Endothelial cell of hepatic sinusoid (primary cell): ENCODE results near the gene MROH2A.

Source experiments
- in situ Hi-C: cut with HindIII; loops from 2 replicates; pipeline ENCODE4 v1.10.0; 2017; ENCODE audit warnings: low sequenced_read_pairs

Gene MROH2A

DNA sequence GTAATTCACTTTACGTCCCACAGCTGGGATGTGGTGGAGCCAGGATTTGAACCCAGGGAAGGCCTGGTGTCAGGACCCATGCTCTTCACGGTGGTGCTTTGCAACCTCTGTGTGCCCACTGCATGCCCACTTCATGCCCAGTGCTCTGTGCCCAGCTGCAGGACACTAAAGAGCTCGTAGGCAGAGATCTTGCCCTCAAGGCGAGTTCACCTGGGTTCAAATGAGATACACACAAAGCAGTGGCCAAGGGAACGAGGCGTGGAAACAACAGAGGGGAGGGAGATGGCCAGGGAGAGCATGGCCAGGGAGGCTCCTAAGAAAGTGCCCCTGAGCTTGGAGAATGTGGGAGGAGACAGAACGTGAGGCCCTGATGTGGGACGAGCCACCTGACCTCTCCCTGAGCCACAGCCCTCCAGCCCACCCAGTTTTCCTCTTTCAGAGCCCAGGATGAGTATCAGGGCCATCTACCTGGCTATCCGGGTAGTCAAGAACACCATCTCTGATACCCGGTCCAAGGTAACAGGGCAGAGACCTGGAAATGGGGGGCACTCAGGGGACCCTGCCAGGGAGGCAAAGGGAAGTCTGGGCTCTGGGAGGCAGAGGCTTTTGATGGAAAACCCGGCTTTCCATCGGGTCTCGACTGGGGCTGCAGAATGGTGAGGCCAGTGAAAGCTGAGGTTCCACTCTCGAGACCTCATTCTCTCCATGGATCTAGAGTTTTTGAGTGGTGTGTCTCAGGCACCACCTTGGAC is 20.4 kb downstream of the MROH2A start:
- in situ Hi-C loops: no loop called here

DNA sequence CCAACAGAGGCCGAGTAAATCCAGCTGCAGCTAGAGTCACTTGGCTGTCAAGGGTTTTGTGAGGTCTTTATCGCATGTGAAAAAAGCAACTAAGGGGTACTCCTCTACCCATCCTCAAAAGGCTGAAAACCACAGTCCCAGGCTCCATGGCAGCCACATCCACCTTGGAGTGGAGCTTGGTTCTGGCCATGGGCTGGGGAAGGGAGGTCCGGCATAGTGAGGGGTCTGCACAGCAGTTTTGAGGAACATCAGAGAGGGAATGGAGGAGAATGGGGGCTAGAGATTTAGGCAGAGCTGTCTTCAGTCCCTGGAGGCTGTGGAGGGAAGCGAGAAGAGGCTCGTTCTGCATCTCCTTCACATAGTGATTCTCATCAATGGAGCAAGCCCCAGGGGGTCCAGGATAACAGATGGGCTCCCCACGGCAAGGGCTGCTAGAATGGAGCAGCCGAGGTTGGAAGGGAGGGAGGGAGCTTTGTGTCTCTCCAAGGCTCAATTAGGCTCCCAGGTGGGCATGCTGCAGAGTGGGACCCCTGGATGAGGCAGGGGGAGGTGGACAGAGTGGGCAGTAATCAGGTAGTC is 21.0 kb downstream of the MROH2A start:
- in situ Hi-C loops: no loop called here

DNA sequence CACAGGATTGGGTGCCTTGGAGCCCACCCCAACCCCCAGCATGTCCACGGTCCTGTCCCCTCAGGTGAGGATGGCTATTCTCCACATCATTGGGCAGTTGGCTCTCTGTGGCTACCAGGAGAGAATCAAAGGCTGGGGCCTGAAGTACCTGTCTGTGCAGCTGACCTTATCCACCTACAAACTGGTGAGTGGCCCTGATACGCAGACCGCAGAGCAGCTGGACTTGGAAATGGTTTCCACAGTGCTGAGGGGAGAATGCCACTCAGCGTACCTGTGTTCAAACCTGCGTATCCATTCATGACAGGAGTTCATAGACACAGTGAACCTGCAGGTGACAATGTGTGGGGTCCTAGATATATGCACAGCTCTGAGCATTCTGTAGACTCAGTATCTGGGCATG is 21.6 kb downstream of the MROH2A start:
- in situ Hi-C loops: no loop called here

DNA sequence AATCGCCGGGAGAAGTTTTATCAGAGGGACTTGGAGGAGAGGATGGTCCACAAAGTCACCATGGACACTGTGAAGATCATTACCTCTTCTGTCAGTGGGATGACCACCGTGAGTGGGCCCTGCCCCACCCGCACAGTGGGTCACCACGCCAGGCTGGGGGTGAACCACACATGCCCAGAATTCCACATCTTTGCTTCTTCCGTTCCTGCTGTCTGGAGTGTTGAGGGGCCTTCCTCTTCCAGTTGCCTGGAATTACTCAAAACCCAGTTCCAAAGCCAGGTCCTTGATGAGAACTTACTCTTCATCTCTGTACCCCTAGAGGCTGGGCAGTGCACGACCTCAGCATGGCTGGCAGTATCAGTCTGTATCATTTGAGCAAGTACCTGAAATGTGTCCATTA is 22.1 kb downstream of the MROH2A start:
- in situ Hi-C loops: no loop called here

DNA sequence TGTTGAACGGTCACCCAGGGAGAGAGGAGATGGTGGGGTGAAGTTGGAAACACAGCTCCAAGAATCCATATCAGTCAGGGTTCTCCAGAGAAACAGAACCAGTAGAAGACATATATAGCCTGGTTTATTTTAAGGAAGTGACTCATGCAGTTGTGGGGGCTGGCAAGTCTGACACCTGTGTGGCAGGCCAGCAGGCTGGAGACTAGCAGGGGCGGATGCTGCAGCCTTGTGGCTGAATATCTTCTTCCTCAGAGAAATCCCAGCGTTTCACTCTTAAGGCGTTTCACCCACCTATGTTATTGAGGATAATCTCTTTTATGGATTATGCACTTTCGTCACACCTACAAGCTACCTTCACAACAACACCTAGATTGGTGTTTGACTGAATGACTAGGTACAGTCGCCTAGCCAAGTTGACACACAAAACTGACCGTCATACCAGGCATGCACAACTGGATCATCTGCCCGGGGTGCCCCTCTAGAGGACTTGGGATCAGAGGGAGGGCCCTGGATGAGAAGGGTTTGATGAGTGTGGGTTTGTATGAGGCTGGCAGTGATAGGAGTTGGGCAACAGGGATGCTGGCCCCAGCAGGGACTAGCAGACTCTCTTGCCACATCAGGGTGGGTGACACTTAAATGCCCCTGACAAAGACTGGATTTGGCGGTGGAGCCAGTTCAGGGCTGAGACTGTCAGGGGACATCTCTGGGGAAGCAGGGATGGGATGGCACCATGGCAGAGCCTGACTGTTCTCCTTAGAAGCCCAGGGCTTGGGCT is 23.4 kb downstream of the MROH2A start:
- in situ Hi-C loops: no loop called here

DNA sequence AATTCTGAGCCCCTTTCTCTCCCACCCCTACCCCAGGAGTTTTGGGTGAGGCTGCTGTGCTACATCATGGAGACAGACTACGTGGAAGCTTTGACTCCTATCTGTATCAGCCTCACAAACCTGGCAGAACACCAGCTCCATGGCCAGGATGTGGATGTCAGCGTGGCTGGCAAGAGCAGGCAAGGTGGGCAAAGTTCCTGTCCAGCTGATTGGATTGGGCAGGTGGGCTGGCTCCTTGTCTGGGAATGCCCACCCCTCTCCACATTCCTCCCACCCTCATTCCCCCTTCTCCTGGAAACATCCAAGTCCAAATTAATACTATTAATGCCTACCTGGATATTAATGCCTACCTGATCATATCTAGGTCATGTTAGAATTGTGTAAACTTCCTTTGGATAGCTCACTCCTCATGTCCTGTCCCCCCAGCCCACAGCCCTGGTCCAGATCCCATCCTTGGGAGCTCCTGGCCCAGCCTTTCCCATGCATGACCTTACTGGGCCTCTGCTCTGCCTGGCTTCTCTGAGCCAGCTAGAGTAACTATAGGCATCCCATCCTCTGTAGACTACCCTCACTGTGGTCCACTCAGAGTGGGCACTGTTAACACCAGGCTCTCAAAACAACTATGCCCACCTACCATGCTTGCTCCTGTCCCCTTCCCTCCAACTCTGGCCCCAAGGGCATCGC is 24.1 kb downstream of the MROH2A start:
- in situ Hi-C loops: no loop called here

DNA sequence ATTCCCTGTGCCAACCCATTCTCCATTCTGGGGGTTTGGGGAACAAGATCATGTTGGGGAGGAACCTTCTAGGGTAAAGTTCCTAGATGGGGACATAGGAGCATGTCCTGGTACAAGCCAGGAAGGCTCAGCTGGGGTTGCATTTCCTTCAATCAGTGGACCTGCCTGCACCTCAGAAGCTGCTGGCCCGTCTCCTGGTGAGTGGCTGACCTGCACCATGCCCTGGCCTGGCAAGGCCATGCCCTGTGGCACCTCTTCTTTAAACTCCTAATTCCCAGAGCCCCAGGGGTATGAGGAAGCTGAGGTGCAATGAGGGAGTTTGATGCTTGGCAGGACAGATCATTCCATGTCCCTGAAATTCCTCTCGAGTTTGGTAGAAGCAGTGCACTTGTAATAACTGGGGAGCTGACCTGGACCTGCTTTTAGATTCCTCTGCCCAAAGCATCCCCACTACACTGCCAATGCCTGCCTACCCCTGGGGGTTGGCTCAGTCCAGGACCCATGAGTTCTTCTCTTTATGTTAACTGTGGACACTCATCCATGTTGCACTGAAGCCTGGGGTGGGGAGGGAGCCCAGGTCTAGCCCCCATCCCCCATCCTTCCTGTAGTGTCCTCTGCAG is 25.3 kb downstream of the MROH2A start:
- in situ Hi-C loops: no loop called here

DNA sequence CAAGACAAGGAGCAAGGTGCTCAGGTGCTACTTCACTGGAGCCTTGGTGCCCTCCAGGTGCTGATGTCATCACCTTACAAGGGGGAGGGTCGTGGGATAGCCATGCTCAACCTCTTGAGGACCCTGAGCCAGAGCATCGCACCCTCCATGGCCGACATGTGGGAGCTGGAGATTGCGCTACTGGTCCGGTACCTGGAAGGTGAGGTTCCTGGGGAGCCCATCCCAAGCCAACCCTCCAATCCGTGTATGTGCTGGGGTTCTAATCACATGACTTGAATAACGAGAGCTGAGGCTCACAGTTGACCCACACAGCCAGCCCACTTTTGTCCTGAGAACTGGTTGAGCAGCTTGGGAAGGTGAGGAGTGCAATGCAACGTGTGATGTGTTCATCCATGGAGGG is 25.9 kb downstream of the MROH2A start:
- in situ Hi-C loops: no loop called here

DNA sequence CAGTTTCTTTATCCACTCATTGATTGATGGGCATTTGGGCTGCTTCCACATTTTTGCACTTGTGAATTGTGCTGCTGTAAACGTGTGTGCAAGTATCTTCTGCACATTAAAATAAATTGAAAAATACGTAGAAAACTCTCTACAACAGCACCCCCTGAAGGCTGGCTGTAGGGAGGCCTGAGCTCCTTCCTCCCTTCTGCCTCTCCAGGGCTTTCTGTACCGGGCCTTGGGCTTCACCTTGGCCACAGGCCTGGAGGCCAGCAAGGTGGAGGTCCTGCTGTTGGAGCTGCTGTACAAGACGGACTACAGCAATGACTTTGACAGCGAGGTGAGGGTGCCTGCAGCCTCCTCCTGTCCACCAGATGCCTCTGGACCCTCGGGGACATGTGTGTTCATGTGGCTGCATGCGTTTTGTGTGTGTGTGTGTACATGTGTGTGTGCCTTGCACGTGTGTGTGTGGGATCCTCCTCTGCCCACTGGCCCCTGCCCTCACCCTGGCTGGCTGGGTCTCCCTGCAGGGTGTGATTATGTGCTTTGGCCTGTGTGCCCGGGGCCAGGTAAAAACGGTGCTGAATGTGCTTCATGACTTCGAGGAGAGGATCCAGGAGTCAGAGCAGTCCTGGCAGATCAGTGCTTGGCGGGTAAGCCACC is 29.2 kb downstream of the MROH2A start:
- in situ Hi-C loops: loop anchor here (5.0 kb wide), 1 partner anchor 60 kb away; no protein-coding TSS in a partner anchor

DNA sequence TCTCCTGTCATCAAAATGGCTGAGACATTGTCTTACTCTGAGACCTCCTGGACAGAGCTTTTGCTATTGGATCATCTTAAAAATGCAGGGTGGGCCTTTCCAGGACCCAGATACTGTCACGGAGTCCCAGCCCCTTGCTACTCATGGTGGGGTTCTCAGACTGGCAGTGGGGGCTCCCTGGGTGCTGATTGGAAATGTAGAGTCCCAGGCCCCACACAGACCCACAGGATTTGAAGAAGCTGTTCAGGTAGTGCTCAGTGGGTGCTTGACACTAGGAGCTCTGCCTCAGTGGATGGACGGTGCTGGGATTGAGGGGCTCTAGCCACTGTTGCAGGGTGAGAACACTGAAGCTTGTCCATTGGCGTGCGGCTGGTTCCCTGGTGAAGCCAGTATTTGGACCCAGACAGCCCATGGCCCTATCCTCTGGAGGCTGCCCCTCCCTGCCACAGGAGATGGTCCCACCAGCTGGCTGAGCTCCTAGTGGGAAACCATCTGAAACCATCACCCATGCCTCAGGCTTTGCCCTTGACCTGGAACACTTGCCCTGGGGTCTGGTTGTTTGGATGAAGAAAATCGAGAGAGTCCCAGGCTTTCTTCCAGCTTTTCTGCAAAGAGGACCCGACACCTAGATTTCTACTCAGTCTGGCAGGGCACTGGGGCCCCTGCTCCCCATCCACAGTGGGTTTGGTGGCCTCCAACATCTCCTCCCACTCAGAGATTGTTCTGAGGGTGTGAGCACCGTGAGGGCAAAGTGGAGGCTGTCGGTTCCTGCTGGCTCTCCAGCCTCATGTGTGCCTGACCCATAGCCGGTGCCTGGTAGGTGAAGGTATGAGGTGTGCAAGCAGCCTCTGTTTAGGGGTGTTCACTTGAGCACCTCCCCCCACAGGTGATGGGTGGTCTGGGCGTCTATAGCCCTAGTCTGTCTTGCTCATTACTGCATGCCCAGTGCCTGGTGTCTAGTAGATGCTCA is 30.1 kb downstream of the MROH2A start:
- in situ Hi-C loops: loop anchor here (5.0 kb wide), 1 partner anchor 61 kb away; no protein-coding TSS in a partner anchor

DNA sequence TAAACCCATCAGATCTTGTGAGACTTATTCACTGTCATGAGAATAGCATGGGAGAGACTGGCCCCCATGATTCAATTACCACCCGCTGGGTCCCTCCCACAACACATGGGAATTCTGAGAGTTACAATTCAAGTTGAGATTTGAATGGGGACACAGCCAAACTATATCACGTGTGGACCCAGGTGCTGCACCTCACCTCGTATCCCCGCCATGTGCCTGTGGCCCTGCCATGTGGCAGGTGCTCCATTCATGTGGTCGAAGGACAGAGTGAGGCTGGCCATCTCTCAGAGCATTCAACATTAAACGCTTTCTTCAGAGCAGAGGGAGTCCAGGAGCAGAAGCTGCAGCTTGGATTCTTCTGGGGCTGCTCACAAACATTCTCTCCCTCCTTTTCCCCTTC is 32.3 kb downstream of the MROH2A start:
- in situ Hi-C loops: no loop called here

DNA sequence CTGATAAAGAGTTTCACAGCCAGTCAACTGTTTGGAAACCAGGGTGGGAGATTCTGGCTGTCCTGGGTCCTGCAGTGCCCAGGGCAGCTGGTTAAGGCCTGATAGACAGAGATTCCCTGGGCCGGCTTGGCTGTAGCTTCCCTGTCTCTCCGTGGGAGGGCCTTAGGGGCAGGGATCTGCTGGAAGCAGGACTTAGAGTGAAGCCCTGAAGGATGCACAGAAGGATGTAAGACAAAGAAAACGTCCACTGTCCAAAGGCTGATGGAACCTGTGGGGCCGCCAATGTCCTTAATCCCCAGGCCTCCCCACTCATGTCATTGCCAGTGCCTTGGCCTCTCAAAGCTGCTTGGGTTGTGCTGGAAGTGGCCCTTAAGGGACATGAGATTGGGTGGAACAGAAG is 33.0 kb downstream of the MROH2A start:
- in situ Hi-C loops: no loop called here

DNA sequence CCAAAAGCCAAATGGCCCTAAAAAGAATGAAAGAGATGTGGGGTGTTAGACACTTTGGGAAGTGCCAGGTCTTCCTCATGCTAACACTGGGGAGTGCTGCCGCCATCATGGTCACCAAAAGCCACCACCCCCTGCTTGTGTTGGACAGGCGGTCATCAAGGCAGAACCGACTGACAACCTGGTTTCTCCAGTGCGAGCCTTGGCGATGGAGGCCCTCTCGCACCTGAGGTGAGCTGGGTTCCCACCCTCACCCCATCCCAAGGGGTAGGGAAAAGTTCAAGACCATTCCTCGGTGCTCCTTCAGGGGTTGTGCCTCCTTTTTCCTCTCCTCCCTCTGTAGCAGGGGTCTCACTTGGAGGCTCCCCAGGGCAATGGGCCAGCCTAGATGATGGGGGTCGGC is 33.6 kb downstream of the MROH2A start:
- in situ Hi-C loops: no loop called here

DNA sequence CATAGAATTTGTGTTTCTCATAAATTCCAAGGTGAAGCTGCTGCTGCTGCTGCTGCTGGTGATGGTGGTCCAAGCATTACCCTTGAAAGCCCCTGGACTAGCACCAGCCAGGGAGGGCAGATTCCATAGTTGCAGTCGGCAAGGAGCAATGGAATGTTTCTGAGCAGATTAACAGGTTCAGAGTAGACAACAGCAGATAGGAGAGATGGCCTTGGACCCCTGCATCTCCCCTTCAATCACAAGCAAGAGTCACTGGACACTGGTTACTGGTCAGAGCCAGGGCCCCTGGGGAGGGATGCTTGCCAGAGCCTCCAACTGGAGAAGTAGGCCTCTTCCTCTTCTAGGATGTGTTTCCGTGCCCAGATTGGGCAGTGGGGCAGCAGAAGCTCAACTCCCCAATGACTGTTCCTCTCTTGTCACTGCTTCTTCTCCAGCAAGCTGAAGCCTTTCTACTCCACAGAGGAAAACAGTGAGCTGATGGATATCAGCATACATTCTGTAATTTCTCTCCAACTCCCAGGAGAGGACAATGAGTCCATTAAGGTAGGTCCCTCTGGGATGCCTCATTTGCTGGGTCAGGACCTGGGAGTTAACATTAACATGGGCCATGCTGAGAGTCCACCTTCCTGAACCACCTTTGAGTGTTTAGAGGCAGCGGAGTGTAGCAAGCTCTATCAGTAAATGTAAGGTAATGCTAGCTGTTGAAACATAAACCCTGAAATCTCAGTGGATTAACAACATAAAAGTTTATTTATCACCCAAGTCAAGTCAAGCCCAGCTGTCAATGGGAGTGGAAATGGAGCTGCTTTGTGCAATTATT is 35.3 kb downstream of the MROH2A start:
- in situ Hi-C loops: no loop called here

DNA sequence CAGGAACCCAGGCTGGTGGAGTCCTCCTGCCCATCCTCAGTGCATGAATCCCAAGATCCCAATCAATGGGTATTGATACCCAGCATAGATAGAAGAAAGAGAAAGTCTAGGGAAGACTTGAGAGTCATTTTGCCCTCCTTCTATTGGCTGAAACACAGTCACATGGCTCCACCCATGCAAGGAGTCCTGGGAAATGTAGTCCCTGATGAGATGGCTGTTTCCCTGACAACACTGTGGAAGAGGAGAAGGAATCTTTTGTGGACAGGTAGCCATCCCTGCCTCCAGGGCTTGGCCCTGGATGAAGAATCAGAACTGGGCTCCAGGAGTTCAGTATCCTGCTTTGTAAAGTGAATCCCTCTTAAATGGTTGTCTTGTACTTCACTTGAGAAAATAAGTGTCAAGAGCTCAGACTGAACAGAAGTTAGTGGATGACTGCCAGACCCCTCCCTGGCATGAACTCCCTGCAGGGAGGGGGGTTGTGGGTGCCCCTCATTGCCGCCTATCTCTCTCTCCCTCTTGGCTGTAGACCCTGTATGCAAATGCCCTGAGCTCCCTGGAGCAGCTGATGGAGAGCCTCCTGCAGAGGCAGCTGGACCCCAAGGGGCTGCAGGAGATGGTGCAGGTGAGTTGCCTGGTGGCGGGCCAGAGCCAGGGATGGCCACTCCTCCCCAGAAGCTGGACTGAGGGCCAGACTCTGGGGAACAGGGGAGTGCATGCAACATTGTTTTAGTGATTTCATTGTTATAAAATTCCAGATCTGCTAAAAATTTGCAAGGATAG is 36.1 kb downstream of the MROH2A start:
- in situ Hi-C loops: no loop called here

DNA sequence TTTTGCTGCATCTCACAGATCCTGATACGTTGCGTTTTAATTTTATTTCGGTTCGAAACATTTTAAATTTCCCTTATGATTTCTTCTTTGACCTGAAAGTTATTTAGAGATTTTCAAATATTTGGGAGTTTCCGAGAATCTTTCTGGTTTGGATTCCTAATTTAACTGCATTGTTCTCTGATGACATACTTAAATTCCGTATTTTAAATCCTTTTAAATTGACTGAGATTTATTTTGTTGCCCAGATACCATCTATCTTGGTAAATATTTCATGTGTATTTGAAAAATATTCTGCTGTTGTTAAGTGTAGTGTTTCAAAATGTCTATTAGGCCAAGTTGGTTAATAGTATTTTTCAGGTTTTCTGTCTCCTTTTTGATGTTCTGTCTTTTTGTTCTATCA is 37.7 kb downstream of the MROH2A start:
- in situ Hi-C loops: no loop called here

DNA sequence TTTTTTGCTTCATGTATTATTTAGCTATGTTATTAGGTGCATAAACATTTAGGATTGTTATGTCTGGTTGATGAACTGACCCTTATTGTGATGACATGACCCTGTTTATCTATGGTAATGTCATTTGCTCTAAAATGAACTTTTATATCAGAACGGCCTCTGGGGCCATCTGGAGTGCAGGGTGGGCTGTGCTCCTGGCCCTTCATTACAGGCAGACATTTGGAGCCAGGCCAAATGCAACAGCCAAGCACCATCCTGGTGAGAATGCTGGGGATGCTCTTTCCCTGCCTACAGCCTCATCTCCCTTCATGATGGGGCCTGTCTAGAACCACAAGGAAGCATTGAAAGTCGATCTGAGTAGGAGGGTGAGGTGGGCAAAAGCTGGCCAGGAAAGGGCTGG is 38.2 kb downstream of the MROH2A start:
- in situ Hi-C loops: no loop called here

DNA sequence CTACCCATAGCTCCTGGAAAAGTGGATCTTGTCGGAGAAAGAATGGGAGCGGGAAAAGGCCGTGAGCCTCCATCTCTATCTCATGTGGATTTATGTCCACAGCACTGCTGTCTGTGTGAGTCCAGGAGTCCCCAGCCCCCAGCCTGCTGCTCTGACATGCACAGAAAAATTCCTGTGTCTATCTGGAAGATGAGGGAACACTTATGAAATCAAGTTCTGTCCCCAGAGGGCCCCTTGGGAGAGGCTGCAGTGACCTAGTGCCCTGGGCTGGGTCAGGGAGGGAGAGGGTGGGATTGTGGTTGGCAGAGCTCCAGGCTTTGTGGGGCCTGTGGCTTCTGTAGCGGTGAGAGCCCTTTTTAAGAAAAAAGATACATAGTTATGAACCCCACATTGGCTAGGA is 38.6 kb downstream of the MROH2A start:
- in situ Hi-C loops: no loop called here
